H9 (cell line): Measurements from ENCODE around the gene PARK7. TPM values are rescaled to one million over a fixed set of nuclear protein-coding genes. Genes with fewer than 3 reads are reported as not detected.

Experiments
- DNase-seq: peaks from one replicate; pipeline ENCODE4 v3.0.0-alpha.2; 2017
- H2AFZ ChIP-seq: one replicate; pipeline ENCODE4 v1.6.1; 2013; ENCODE audit warnings: mild to moderate bottlenecking, low read length, control low read depth, moderate library complexity
- H2AK5ac ChIP-seq: 2 replicates; pipeline ENCODE4 v1.6.1; 2013; ENCODE audit warnings: low read length, control low read depth, mixed read lengths; ENCODE audit not compliant: insufficient read length
- H2BK120ac ChIP-seq: one replicate; pipeline ENCODE4 v1.6.1; 2013; ENCODE audit warnings: low read depth, mild to moderate bottlenecking, low read length, control low read depth, inconsistent platforms; ENCODE audit not compliant: poor library complexity, severe bottlenecking
- H2BK12ac ChIP-seq: 2 replicates; pipeline ENCODE4 v1.6.1; 2013; ENCODE audit warnings: low read length, control low read depth, mixed read lengths, low read depth; ENCODE audit not compliant: insufficient read length
- H2BK15ac ChIP-seq: 2 replicates; pipeline ENCODE4 v1.6.1; 2013; ENCODE audit warnings: low read depth, low read length, control low read depth
- H2BK20ac ChIP-seq: one replicate; pipeline ENCODE4 v1.6.1; 2013; ENCODE audit warnings: low read depth, mild to moderate bottlenecking, low read length, control low read depth, inconsistent platforms; ENCODE audit not compliant: poor library complexity, severe bottlenecking
- H2BK5ac ChIP-seq: 2 replicates; pipeline ENCODE4 v1.6.1; 2013; ENCODE audit warnings: low read length, control low read depth, mixed read lengths; ENCODE audit not compliant: insufficient read length
- H3K14ac ChIP-seq: 2 replicates; pipeline ENCODE4 v1.6.1; 2013; ENCODE audit warnings: low read length, control low read depth; ENCODE audit not compliant: insufficient read depth
- H3K18ac ChIP-seq: 2 replicates; pipeline ENCODE4 v1.6.1; 2013; ENCODE audit warnings: low read depth, mild to moderate bottlenecking, mixed read lengths, low read length, control low read depth; ENCODE audit not compliant: insufficient read length
- H3K23ac ChIP-seq: 2 replicates; pipeline ENCODE4 v1.6.1; 2013; ENCODE audit warnings: low read length, control low read depth, mixed read lengths, low read depth; ENCODE audit not compliant: insufficient read length
- H3K23me2 ChIP-seq: 2 replicates; pipeline ENCODE4 v1.6.1; 2013; ENCODE audit warnings: low read depth, mild to moderate bottlenecking, mixed read lengths, low read length, control low read depth; ENCODE audit not compliant: insufficient read length, poor library complexity, severe bottlenecking
- H3K27ac ChIP-seq: 2 replicates; pipeline ENCODE4 v1.5.1; 2013; ENCODE audit warnings: low read length, control low read depth, mixed read lengths, low read depth; ENCODE audit not compliant: insufficient read length
- H3K27me3 ChIP-seq: 2 replicates; pipeline ENCODE4 v1.6.1; 2013; ENCODE audit warnings: low read length, control low read depth, inconsistent platforms; ENCODE audit not compliant: insufficient read depth
- H3K4ac ChIP-seq: 2 replicates; pipeline ENCODE4 v1.6.1; 2013; ENCODE audit warnings: low read depth, mild to moderate bottlenecking, control low read depth, inconsistent platforms, low read length, moderate library complexity
- H3K4me1 ChIP-seq: 2 replicates; pipeline ENCODE4 v1.6.1; 2013; ENCODE audit warnings: low read length, control low read depth, inconsistent platforms; ENCODE audit not compliant: insufficient read depth
- H3K4me2 ChIP-seq: 2 replicates; pipeline ENCODE4 v1.6.1; 2013; ENCODE audit warnings: low read length, control low read depth, mixed read lengths; ENCODE audit not compliant: insufficient read length, insufficient read depth
- H3K56ac ChIP-seq: 2 replicates; pipeline ENCODE4 v1.6.1; 2013; ENCODE audit warnings: low read depth, mild to moderate bottlenecking, mixed read lengths, low read length, control low read depth; ENCODE audit not compliant: insufficient read length
- H3K79me1 ChIP-seq: 2 replicates; pipeline ENCODE4 v1.6.1; 2013; ENCODE audit warnings: low read depth, mild to moderate bottlenecking, moderate library complexity, low read length, control low read depth, inconsistent platforms; ENCODE audit not compliant: insufficient read depth, poor library complexity, severe bottlenecking
- H3K79me2 ChIP-seq: 2 replicates; pipeline ENCODE4 v1.6.1; 2013; ENCODE audit warnings: low read length, control low read depth, inconsistent platforms; ENCODE audit not compliant: insufficient read depth
- H3K9ac ChIP-seq: 2 replicates; pipeline ENCODE4 v1.6.1; 2013; ENCODE audit warnings: low read length, control low read depth, mixed read lengths; ENCODE audit not compliant: insufficient read length; ENCODE audit errors: extremely low read depth
- H3K9me3 ChIP-seq: one replicate; pipeline ENCODE4 v1.6.1; 2013; ENCODE audit warnings: low read depth, low read length, inconsistent platforms; ENCODE audit not compliant: control insufficient read depth
- H3T11ph ChIP-seq: one replicate; pipeline ENCODE4 v1.6.1; 2013; ENCODE audit warnings: mild to moderate bottlenecking, low read length, control low read depth, inconsistent platforms
- H4K20me1 ChIP-seq: one replicate; pipeline ENCODE4 v1.6.1; 2013; ENCODE audit not compliant: control insufficient read depth, insufficient read length, insufficient read depth
- H4K5ac ChIP-seq: 2 replicates; pipeline ENCODE4 v1.6.1; 2013; ENCODE audit warnings: low read depth, mild to moderate bottlenecking, mixed read lengths, low read length, control low read depth; ENCODE audit not compliant: insufficient read length
- H4K8ac ChIP-seq: replicated peaks from 2 replicates; pipeline ENCODE4 v1.6.1; 2013; ENCODE audit warnings: low read length, control low read depth, mixed read lengths, low read depth; ENCODE audit not compliant: insufficient read length
- H4K91ac ChIP-seq: 2 replicates; pipeline ENCODE4 v1.6.1; 2013; ENCODE audit warnings: low read depth, mild to moderate bottlenecking, moderate library complexity, mixed read lengths, low read length, control low read depth; ENCODE audit not compliant: insufficient read length
- H3K27ac Mint-ChIP-seq, 3 experiments: 2 replicates in 2 of 3; 3 replicates in 1 of 3; pipeline ENCODE4 v1.8.0; 2020 to 2021; ENCODE audit warnings: mixed read lengths in 3 of 3, mild to moderate bottlenecking in 1 of 3, moderate library complexity in 1 of 3
- H3K27me3 Mint-ChIP-seq: 2 replicates; pipeline ENCODE4 v1.8.0; 2021; ENCODE audit warnings: low read depth, mild to moderate bottlenecking, moderate library complexity, mixed read lengths
- H3K36me3 Mint-ChIP-seq, 3 experiments: 2 replicates in 2 of 3; 3 replicates in 1 of 3; pipeline ENCODE4 v1.8.0; 2020 to 2021; ENCODE audit warnings: low read depth in 3 of 3, mixed read lengths in 3 of 3; ENCODE audit not compliant: insufficient read depth in 1 of 3
- H3K4me1 Mint-ChIP-seq, 2 experiments: 2 replicates each; pipeline ENCODE4 v1.8.0; 2020; ENCODE audit warnings: mixed read lengths in 2 of 2
- H3K4me3 Mint-ChIP-seq, 2 experiments: 2 replicates in 1 of 2; 3 replicates in 1 of 2; pipeline ENCODE4 v1.8.0; 2020 to 2021; ENCODE audit warnings: mild to moderate bottlenecking in 2 of 2, mixed read lengths in 2 of 2, moderate library complexity in 1 of 2
- H3K9me3 Mint-ChIP-seq, 2 experiments: 2 replicates in 1 of 2; 3 replicates in 1 of 2; pipeline ENCODE4 v1.8.0; 2020; ENCODE audit warnings: mild to moderate bottlenecking in 2 of 2, mixed read lengths in 2 of 2, moderate library complexity in 1 of 2
- CTCF ChIP-seq: fragments of 200-600 bp; sonication (generic); conservative IDR thresholded peaks from 3 replicates; pipeline ENCODE4 v1.8.0; 2021; ENCODE audit warnings: antibody characterized with exemption, mild to moderate bottlenecking
- WGBS: extraction: QIAGEN DNeasy Blood & Tissue Kit; methylation state at CpG from one replicate; pipeline ENCODE4 v1.1.7; 2013; ENCODE audit warnings: missing lambda C conversion rate, low lambda C conversion rate, mixed read lengths; ENCODE audit not compliant: insufficient read length; ENCODE audit errors: extremely low coverage; 5-methylcytosine and 5-hydroxymethylcytosine counted together
- total RNA-seq: library from RNA; stranded (reverse); gene quantifications from 2 replicates; pipeline ENCODE4 v1.2.1, GENCODE V29; 2021

The PARK7 gene
- total RNA-seq, 1 experiment from 2014 or later = 370 TPM

DNA sequence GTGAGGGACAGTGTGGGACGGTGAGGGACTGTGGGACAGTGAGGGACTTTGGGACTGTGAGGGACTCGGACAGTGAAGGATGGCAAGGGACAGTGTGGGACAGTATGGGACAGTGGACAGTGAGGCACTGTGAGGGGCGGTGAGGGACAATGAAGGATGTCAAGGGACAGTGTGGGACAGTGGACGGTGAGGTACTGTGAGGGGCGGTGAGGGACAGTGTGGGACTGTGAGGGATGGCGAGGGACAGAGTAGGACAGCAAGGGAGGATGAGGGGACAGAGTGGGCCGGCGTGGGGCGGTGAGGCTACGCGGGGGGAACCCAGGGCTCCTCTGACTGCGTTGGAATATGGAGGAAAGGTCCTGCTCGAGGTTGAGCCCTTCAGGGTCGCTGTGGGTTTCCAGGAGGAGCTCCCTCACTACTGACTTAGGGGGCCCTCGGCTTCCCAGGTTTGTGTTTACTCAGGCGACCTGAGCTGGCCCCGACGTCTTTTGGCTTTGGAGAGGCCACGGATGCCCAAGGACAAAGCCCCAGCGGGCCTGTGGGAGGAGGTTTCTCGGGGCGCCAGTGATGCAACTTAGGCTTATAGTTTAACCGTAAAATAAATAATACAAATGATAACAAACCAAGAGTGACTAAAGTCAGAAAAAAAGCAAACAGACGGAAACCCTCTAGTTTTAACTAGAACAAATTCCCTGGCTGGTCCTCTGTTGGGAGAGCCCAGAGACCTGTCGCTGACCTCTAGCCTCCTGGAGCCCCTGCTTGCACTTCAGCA lies 65.7 kb downstream of the PARK7 start:
- Histone ChIP-seq H3K4me2 (peak overlapping the region; percentile 46), H2BK120ac (no peak overlapping the region), H4K8ac (peak overlapping the region; percentile 4), H3K27ac (no peak overlapping the region), H3K23me2 (peaks cover 12% of the 10 kb centered on the region), H3K4ac (no peak overlapping the region), H4K91ac (no peak overlapping the region), H2AK5ac (no peak overlapping the region), H2BK12ac (no peak overlapping the region), H2BK5ac (no peak overlapping the region), H3K4me1 (peaks cover 3% of the 10 kb centered on the region; the same call in 1 of the 2 replicates), H3K9me3 (no peaks in the 10 kb centered on the region), H3K9ac (no peak overlapping the region), H4K20me1 (no peaks in the 10 kb centered on the region), H3K79me1 (no peaks in the 10 kb centered on the region), H3K27me3 (no peaks in the 10 kb centered on the region; the same call in 1 of the 2 replicates), H3K79me2 (peaks cover 32% of the 10 kb centered on the region; the same call in 1 of the 2 replicates), H4K5ac (peak overlapping the region; percentile 41), H3K18ac (peak overlapping the region; percentile 77), H3K23ac (no peak overlapping the region), H3T11ph (no peak overlapping the region), H3K14ac (peak overlapping the region; percentile 61), H2BK20ac (no peak overlapping the region), H2BK15ac (no peak overlapping the region), H2AFZ (no peak overlapping the region), H3K56ac (no peak overlapping the region)
- no CpG with 5 or more reads among the region's 25 CpGs for WGBS
- peaks cover 0 to 4% (median 0%) of the 10 kb centered on the region in 3 experiments; a peak in 2 of 7 replicates for H3K36me3 Mint-ChIP-seq
- peak overlapping the region; percentile 78 to 86 for H3K4me3 Mint-ChIP-seq
- H3K27ac Mint-ChIP-seq = peak overlapping the region in 1 of 3 experiments; percentile 50; a peak in 2 of 7 replicates
- DNase-seq = peak; percentile 47
- H3K4me1 Mint-ChIP-seq = peaks cover 43 to 48% of the 10 kb centered on the region in 2 experiments
- no peaks in the 10 kb centered on the region; a peak in 1 of 5 replicates for H3K9me3 Mint-ChIP-seq
- peaks cover 13% of the 10 kb centered on the region for H3K27me3 Mint-ChIP-seq
- TF ChIP-seq CTCF = no peak
